Heart right ventricle (tissue), 16 donors: ENCODE results near the gene MCM7. TPM values are rescaled to one million over a fixed set of nuclear protein-coding genes. Genes with fewer than 3 reads are reported as not detected.

Source experiments
- ATAC-seq, 8 donors: fragments of 200-7000 bp; cut with Tn5 transposase; one replicate each; pipeline ENCODE4 v1.9.1; 2020; ENCODE audit warnings: mild to moderate bottlenecking in 8 of 8, moderate library complexity in 8 of 8, moderate number of reproducible peaks in 1 of 8
- DNase-seq, 2 donors: peaks; one replicate each; pipeline ENCODE4 v3.0.0-alpha.2; 2020
- H3K27ac ChIP-seq, 10 donors: fragments of 200-600 bp; sonication (generic) in 2 of 10; one replicate each; pipeline versions ENCODE4 v1.5.0 to v1.8.0; 2020 to 2022; ENCODE audit warnings: mild to moderate bottlenecking in 3 of 10
- H3K27me3 ChIP-seq, 7 donors: fragments of 200-600 bp; one replicate each; pipeline ENCODE4 v1.8.0; 2021 to 2022; ENCODE audit warnings: mild to moderate bottlenecking in 2 of 7
- H3K36me3 ChIP-seq, 9 donors: fragments of 200-600 bp; sonication (generic) in 1 of 9; one replicate each; pipeline versions ENCODE4 v1.5.0 to v1.8.0; 2020 to 2022; ENCODE audit warnings: mild to moderate bottlenecking in 2 of 9
- H3K4me1 ChIP-seq, 9 donors: fragments of 200-600 bp; sonication (generic) in 1 of 9; one replicate each; pipeline versions ENCODE4 v1.5.0 to v1.8.0; 2020 to 2022; ENCODE audit warnings: mild to moderate bottlenecking in 4 of 9
- H3K4me3 ChIP-seq, 10 donors: fragments of 200-600 bp; sonication (generic) in 2 of 10; one replicate each; pipeline versions ENCODE4 v1.5.0 to v1.8.0; 2020 to 2022; ENCODE audit warnings: mild to moderate bottlenecking in 7 of 10, moderate library complexity in 2 of 10
- H3K9me3 ChIP-seq, 11 donors: fragments of 200-600 bp in 10 of 11; sonication (generic) in 2 of 11; one replicate each; pipeline versions ENCODE4 v1.5.0 to v1.8.0; 2013 to 2022; ENCODE audit warnings: mild to moderate bottlenecking in 2 of 11, control low read depth in 1 of 11, moderate library complexity in 1 of 11
- WGBS, 2 donors: extraction: QIAGEN DNeasy Blood & Tissue Kit; methylation state at CpG; one replicate each; pipeline ENCODE4 v1.1.7; 2013; ENCODE audit warnings: inconsistent platforms in 1 of 2; 5-methylcytosine and 5-hydroxymethylcytosine counted together
- intact Hi-C, 10 donors: fragments of 100-400 bp; cut with DNase I; formaldehyde crosslinking; loops; one replicate each; pipeline versions ENCODE4 v1.11.1 to v1.14.2; 2022
- polyA plus RNA-seq, 2 donors: library from polyadenylated mRNA; stranded (reverse); fragments of 200-250 nt; gene quantifications; one replicate each; pipeline ENCODE4 v1.2.3, GENCODE V29; 2013
- total RNA-seq, 10 donors: library from RNA; stranded (reverse); fragmentation: NEBNext Ultra II Directional in 3 of 10; extraction: Animal tissue kit (Norgen Biotek cat#: 25700) in 3 of 10; gene quantifications; one replicate each; pipeline versions ENCODE4 v1.2.1 to v1.2.4, GENCODE V29; 2021 to 2023
- TF ChIP-seq, protein P1 (sequence below), 9 donors: fragments of 200-600 bp; sonication (generic) in 2 of 9; IDR thresholded peaks; one replicate each; pipeline versions ENCODE4 v1.5.0 to v1.8.0; 2021 to 2022; ENCODE audit warnings: antibody characterized with exemption in 9 of 9, mild to moderate bottlenecking in 5 of 9, moderate library complexity in 1 of 9
- donor health status: Arrhythmogenic right ventricular cardiomyopathy.
- donor health status: ischemic (EF 13 %, LVEDD 7.1; RV severe dilation, severe dysfunction).
- donor health status: healthy with polysubstance abuse.
- donor health status: DM: no; HTN: yes; CAD: no.
- donor health status: DM: no; HTN: no; CAD: no.
- donor health status: ischemic (EF 25% LVEDD 6.9; RV normal size, moderate dysfunction).
- donor health status: ischemic (EF 25% LVEDD 5.7; RV mildly dilated, moderate dysfunction).
- donor health status: healthy.
- donor health status: DM: yes; HTN: yes; CAD: no.
- donor health status: Ischemic cardiomyopathy.
- donor health status: ischemic (EF 35%, LVEDD 5.7; RV mildly dilated, moderate dysfunction).
- donor health status: nonischemic (EF 11% LVEDD 7.7; RV severe dilation, severe dysfunction).
- donor health status: DM: yes; HTN: yes; CAD: no.
- donor health status: PGD.
- donor health status: ischemic (EF 29% LVEDD 5.4; RV normal size, mild dysfunction).
- donor health status: nonischemic (EF 23%, LVEDD 6.1; RV moderate dilation, normal function).

MCM7 gene
- total and polyA plus RNA-seq, 12 donors: 11.6 to 30.4 (median 16.5) TPM

DNA sequence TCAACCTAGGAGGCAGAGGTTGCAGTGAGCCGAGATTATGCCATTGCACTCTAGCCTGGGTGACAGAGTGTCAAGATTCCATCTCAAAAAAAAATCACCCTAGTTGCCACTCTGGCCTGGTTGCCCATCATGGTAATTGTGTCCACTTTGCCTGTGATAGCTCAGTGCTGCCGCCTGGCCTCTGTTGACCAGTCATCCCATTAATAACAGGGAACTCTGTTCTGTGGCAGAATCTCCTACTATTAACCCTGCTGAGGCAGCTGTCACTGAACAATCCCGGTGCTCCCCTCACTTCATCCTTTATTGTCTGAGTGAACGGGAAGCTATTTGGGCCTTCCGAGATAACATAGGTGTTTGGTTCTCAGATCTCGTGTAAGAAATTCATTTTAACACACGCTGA is 34.2 kb downstream of the MCM7 start:
- DNase-seq (no peak), ATAC-seq (no peak)
- TF ChIP-seq, protein P1, sequence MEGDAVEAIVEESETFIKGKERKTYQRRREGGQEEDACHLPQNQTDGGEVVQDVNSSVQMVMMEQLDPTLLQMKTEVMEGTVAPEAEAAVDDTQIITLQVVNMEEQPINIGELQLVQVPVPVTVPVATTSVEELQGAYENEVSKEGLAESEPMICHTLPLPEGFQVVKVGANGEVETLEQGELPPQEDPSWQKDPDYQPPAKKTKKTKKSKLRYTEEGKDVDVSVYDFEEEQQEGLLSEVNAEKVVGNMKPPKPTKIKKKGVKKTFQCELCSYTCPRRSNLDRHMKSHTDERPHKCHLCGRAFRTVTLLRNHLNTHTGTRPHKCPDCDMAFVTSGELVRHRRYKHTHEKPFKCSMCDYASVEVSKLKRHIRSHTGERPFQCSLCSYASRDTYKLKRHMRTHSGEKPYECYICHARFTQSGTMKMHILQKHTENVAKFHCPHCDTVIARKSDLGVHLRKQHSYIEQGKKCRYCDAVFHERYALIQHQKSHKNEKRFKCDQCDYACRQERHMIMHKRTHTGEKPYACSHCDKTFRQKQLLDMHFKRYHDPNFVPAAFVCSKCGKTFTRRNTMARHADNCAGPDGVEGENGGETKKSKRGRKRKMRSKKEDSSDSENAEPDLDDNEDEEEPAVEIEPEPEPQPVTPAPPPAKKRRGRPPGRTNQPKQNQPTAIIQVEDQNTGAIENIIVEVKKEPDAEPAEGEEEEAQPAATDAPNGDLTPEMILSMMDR (IDR thresholded peaks at IDR 0.05): no peak
- no peak overlapping the region for H3K4me3 ChIP-seq
- intact Hi-C loops: no loop called here
- no peak overlapping the region for H3K27ac ChIP-seq
- WGBS, 2 donors: 82% methylated on average over 7 of the region's 7 CpGs
- H3K27me3 ChIP-seq: no peaks in the 10 kb centered on the region
- peaks cover 2 to 30% (median 22%) of the 10 kb centered on the region in 11 donors for H3K9me3 ChIP-seq
- H3K36me3 ChIP-seq: peaks cover 19 to 83% (median 52%) of the 10 kb centered on the region in 9 donors
- peaks cover 0 to 15% (median 12%) of the 10 kb centered on the region in 9 donors for H3K4me1 ChIP-seq

DNA sequence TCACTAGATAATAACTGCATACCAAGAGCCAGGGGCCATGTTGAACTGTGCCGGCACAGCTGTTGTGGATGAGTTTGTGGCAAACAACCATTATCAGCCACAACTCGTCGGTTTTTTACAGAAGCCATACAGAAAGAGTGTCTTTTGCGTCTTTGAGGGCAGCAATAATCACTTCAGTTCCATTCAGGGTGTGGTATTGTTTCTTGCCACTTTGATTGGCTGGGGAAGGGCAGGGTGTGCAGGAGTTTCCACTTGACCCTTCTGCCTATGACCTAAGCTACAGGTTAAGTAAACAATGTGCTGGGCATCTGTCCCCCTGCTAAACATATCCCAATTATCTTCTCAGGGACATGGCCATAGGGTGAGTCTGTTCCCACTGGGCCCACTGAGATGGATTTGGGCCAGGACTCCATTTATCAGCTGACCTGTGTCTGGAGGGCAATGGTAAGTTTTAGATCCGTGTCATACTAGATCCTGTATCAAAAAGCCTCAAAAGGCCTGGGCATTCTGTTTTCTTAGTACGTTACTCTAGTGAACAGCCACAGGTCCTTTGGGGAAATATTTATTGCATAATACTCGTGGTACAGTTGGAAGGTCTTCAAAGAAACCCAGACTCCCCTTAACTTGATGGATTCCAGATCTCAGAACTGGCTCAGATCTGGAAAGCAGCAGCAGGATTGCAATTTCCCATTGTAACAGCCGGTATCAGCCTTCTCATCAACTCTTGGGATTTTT is 35.6 kb downstream of the MCM7 start:
- TF ChIP-seq, protein P1 (IDR thresholded peaks at IDR 0.05): no peak
- Histone ChIP-seq H3K27ac (peak overlapping the region; percentile 17 to 65 (median 40)), H3K27me3 (no peaks in the 10 kb centered on the region), H3K4me1 (peaks cover 0 to 15% (median 12%) of the 10 kb centered on the region in 9 donors), H3K4me3 (no peak overlapping the region), H3K36me3 (peaks cover 11 to 83% (median 43%) of the 10 kb centered on the region in 9 donors), H3K9me3 (peaks cover 0 to 17% (median 8%) of the 10 kb centered on the region in 11 donors)
- intact Hi-C loops: no loop called here
- ATAC-seq (peak; percentile 55 to 88 (median 74)), DNase-seq (no peak)
- 33 to 35% methylated on average over 8 of the region's 8 CpGs for WGBS, 2 donors

DNA sequence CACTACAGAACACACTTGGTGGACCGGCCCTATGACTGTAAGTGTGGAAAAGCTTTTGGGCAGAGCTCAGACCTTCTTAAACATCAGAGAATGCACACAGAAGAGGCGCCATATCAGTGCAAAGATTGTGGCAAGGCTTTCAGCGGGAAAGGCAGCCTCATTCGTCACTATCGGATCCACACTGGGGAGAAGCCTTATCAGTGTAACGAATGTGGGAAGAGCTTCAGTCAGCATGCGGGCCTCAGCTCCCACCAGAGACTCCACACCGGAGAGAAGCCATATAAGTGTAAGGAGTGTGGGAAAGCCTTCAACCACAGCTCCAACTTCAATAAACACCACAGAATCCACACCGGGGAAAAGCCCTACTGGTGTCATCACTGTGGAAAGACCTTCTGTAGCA is 37.0 kb downstream of the MCM7 start:
- Histone ChIP-seq H3K4me1 (peaks cover 0 to 15% (median 12%) of the 10 kb centered on the region in 9 donors), H3K27ac (no peak overlapping the region), H3K36me3 (peaks cover 0 to 83% (median 29%) of the 10 kb centered on the region in 9 donors), H3K4me3 (no peak overlapping the region), H3K27me3 (no peaks in the 10 kb centered on the region), H3K9me3 (peaks cover 0 to 2% (median 0%) of the 10 kb centered on the region in 11 donors)
- ATAC-seq (no peak), DNase-seq (no peak)
- intact Hi-C loops: no loop called here
- TF ChIP-seq, protein P1 (IDR thresholded peaks at IDR 0.05): no peak
- 84% methylated on average over 9 of the region's 9 CpGs for WGBS, 2 donors

DNA sequence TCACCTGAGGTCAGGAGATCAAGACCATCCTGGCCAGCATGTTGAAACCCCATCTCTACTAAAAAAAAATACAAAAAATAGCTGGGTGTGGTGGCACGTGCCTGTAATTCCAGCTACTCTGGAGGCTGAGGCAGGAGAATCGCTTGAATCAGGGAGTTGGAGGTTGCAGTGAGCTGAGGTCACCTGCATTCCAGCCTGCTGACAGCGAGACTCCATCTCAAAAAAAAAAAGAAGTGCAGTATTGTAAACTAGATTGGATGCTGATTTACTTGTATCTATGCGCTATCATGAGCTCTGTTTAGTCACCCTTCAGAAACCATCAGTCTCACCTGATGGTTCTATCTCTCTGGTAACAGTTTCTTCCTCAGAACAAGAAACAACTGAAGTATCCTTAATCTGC is 37.8 kb downstream of the MCM7 start:
- DNase-seq: no peak
- Histone ChIP-seq H3K4me3 (no peak overlapping the region), H3K4me1 (peaks cover 0 to 15% (median 12%) of the 10 kb centered on the region in 9 donors), H3K27me3 (no peaks in the 10 kb centered on the region), H3K36me3 (peaks cover 0 to 83% (median 25%) of the 10 kb centered on the region in 9 donors), H3K27ac (no peak overlapping the region), H3K9me3 (no peaks in the 10 kb centered on the region)
- no peak for ATAC-seq
- TF ChIP-seq, protein P1 (IDR thresholded peaks at IDR 0.05): no peak
- WGBS, 2 donors: 86 to 96% methylated on average over 4 of the region's 4 CpGs
- intact Hi-C loops: no loop called here
